ENCODE measurements around the gene ASPSCR1. TPM values are rescaled to one million over a fixed set of nuclear protein-coding genes. Genes with fewer than 3 reads are reported as not detected.

ASPSCR1 gene
- total RNA-seq, 4 donors from 2014 or later, result 12.6 to 24.3 (median 15.1) TPM

- ATAC-seq (ENCODE audit: low FRiP score), result no peak
- TF ChIP-seq CTCF (IDR thresholded peaks at IDR 0.05), result no peak
These were observed 77.9 kb downstream of the ASPSCR1 start for GRCh38 chr17:82055023-82055964.

GRCh38 chr17:82055965-82056728, 78.7 kb downstream of the ASPSCR1 start:
- TF ChIP-seq CTCF (IDR thresholded peaks at IDR 0.05), result no peak
- no peak for DNase-seq (ENCODE audit: low spot score)
- no peak for ATAC-seq (ENCODE audit: low FRiP score)

More at GRCh38 chr17:82055023-82055964, 77.9 kb downstream of the ASPSCR1 start:
- no peak for DNase-seq (ENCODE audit: low spot score)

- DNase-seq (ENCODE audit: low spot score), result no peak
- ATAC-seq (ENCODE audit: low FRiP score), result no peak
- TF ChIP-seq CTCF (IDR thresholded peaks at IDR 0.05), result no peak
These were observed 79.5 kb downstream of the ASPSCR1 start for GRCh38 chr17:82056729-82057621.

- ATAC-seq (ENCODE audit: low FRiP score) (no peak), DNase-seq (ENCODE audit: low spot score) (no peak)
- no peak for TF ChIP-seq CTCF (IDR thresholded peaks at IDR 0.05)
These were observed 80.9 kb downstream of the ASPSCR1 start for GRCh38 chr17:82058230-82058854.

- no peak for DNase-seq (ENCODE audit: low spot score)
- TF ChIP-seq CTCF (IDR thresholded peaks at IDR 0.05), result no peak
- no peak for ATAC-seq (ENCODE audit: low FRiP score)
These were observed 81.4 kb downstream of the ASPSCR1 start for GRCh38 chr17:82058855-82059249.
